NCI-H146 (cell line): Measurements from ENCODE around the gene BCL2L1.
"Not testable (repeated sequence)": the region's sequence is repeated elsewhere in the genome, so short reads cannot be mapped to it uniquely, and the experiment has no call there.

Experiments used
- DNase-seq: peaks from one replicate; lab custom pipeline; 2025; lab: John Stamatoyannopoulos, UW

The BCL2L1 gene

GRCh38 chr20:31722257-31723068, at the start of gene BCL2L1:
Gene BCL2L1 (minus strand): TSS chr20:31722868. CDS start chr20:31722218, 650 bp downstream.
- peak; percentile 98 for DNase-seq

- DNase-seq = no peak
Measured at GRCh38 chr20:31770243-31770642, 47.6 kb upstream of the BCL2L1 start.

DNA sequence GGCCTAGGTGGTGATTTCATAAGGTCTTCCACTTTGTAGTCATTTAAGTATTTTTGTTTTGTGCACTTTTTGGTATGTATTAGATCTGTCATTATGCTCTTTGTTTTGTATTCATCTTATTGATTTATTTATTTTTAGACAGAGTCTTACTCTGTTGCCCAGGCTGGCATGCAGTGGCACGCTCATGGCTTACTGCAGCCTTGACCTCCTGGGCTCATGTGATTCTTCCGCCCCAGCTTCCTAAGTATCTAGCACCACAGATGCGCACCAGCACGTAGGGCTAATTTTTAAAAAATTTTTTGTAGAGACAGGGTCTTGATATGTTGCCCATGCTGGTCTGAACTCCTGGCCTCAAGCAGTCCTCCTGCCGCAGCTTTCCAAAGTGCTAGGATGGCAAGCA, 47.0 kb upstream of the BCL2L1 start:
- DNase-seq = no peak

- no peak for DNase-seq
Measured at GRCh38 chr20:31767805-31768204, 45.1 kb upstream of the BCL2L1 start.

DNA sequence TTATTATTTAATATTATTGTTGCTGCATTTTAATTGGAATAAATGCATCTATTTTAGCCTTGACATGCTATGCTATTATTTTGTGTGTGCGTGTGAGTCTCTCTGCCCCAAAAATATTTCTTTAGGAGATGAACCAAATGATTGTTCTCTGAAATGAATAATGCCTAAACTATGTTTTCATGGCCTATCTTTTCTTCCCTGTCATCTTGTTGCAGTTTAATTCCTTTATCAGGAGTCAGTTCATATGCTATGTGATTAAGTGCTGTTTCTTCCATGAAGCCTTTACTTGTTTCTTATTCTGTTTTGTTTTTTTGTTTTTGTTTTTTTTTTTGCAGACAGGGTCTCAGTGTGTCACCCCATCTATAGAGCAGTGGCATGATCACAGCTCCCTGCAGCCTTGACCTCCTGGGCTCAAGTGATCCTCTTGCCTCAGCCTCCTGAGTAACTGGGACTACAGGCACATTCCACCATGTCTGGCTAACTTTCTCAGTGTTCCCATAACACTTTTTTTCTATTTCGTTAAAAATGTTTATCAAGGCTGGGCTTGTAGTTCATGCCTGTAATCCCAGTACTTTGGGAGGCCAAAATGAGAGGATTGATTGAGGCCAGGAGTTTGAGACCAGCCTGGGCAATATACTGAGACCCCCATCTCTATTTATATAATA, 42.1 kb upstream of the BCL2L1 start:
- no peak for DNase-seq

DNA sequence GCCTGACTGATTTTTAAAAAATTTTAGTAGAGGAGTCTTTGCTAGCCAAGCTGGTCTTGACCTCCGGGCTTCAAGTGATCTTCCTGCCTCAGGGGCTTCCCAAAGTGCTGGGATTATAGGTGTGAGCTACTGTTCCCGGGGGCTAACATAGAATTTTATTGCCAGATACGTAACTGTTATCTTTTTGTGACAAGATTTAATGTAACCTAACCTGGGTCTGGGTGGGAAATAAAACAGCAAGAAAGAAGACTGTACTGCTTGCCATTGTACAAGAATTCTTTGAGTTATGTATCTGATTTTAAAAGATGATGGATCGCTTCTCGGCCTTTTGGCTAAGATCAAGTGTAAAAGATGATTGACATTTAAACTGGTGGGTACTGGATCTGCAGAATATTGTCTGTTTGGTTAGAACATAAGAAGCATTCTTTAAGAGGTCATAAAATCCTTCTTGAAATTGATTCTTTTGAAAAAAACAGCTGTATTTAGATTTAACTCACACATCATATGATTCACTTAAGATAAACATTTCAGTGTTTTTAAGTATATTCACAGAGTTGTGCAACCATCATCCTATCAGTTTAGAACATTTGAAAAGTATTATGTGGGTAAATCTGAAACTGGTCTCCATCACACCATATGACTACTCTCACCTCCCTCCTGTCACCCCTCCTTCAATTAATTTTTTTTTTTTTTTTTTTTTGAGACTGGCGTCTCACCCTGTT, 38.0 kb upstream of the BCL2L1 start:
- DNase-seq = no peak

- DNase-seq = no peak
Measured at GRCh38 chr20:31759836-31760518, 37.3 kb upstream of the BCL2L1 start.

GRCh38 chr20:31758991-31759390, 36.3 kb upstream of the BCL2L1 start:
- DNase-seq = no peak

GRCh38 chr20:31758521-31758920, 35.9 kb upstream of the BCL2L1 start:
- no peak for DNase-seq

DNA sequence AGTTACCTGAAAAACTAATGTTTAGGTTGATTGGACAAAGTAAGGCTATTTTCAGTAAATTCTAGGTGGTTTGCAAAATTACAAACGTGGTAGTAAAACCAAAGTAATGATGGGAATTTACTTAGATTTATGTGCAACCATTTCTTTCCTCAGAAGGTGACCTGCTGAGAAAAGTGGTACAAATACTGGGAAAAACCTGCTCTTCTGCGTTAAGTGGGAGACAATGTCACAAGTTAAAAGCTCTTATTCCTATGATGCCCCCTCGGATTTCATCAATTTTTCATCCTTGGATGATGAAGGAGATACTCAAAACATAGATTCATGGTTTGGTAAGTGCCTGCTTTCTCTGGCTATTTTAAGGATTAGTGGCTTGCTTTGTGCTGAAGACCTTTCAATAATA, 34.6 kb upstream of the BCL2L1 start:
- no peak for DNase-seq

GRCh38 chr20:31751126-31751525, 28.5 kb upstream of the BCL2L1 start:
- no peak for DNase-seq

DNA sequence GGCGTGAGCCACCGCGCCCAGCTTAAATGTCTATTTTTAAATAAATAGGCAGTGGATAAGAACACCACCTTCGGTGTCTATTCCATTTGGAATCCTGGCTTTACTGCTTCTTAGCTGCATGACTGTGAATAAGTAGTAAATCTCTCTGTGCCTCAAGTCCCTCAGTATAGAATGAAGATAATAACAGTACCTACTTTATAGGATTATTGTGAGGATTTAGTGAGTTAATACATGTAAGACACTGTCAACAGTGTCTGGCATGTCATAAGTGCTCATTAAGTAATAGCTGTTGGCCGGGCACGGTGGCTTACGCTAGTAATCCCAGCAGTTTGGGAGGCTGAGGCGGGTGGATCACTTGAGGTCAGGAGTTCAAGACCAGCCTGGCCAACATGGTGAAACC, 26.6 kb upstream of the BCL2L1 start:
- no peak for DNase-seq

- no peak for DNase-seq
Measured at GRCh38 chr20:31747640-31748039, 25.0 kb upstream of the BCL2L1 start.

GRCh38 chr20:31747028-31747427, 24.4 kb upstream of the BCL2L1 start:
- DNase-seq = not testable (repeated sequence)

GRCh38 chr20:31746068-31746878, 23.6 kb upstream of the BCL2L1 start:
- no peak for DNase-seq

GRCh38 chr20:31740656-31741323, 18.1 kb upstream of the BCL2L1 start:
- no peak for DNase-seq

DNA sequence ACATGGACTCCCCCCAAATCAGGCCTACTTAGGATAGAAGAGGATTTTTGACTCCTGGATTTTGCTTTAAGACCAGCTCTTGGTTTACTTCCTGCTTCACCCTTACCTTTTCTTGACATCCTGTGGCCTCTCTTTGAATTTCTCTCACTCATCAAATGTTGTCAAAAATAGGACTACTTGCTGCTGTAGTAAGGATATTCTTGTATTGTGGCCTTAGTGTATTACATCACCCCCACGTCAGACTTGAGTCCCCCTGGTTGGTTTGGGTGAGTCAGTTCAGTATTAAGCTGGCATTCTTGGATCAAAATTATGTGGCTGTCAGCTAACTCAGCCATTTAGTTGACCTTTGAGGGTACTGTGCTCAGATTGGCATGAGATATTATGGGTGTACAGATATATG, 17.5 kb upstream of the BCL2L1 start:
- no peak for DNase-seq

GRCh38 chr20:31739550-31739977, 16.9 kb upstream of the BCL2L1 start:
- DNase-seq = no peak

DNA sequence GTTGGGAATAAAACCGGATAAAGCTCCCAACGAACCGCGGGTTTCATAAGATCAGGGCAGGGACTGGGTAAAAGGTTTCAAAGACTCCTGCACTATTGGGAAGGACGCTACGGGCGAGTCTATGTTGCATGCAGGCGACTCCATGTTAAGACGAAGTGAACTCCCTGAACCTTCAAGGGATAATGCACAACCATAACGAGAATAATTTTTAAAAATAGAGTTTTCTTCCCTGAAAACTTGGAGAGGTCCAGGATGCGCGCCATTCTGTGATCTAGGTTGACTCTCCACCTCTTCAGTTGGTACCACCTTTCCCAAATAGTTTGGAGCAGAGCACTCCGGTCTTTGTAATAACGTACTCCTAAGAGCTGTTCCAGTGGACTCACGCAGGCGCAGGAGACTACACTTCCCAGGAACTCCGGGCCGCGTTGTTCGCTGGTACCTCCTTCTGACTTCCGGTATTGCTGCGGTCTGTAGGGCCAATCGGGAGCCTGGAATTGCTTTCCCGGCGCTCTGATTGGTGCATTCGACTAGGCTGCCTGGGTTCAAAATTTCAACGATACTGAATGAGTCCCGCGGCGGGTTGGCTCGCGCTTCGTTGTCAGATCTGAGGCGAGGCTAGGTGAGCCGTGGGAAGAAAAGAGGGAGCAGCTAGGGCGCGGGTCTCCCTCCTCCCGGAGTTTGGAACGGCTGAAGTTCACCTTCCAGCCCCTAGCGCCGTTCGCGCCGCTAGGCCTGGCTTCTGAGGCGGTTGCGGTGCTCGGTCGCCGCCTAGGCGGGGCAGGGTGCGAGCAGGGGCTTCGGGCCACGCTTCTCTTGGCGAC, 16.3 kb upstream of the BCL2L1 start, which contains the start of gene TPX2:
Gene TPX2, plus strand, starts transcription at position 562 of the 821 bp plus-strand sequence. CDS start 18,187 bp downstream, outside the sequence.
- DNase-seq = peak; percentile 100

DNA sequence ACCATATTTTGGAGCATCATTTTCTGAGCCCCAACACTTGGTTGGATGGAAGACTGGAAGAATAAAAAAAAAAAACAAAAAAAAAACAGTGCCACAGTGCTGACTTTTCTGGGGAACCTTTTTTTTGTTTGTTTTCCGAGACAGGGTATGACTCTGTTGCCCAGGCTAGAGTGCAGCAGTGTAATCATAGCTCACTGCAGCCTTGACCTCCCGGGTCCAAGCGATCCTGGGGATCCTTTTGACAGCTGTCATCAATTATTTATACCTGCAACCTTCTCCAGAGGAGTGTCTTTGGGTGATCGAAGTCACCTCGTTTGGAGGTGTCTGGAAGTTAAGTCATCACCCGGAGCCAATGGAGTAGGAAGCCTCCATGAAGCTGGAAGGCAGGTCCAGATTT, 8.7 kb upstream of the BCL2L1 start:
- no peak for DNase-seq
